Mucosa of rectum (tissue), 2 donors: ENCODE measurements around the gene FCER2.

ENCODE experiments used
- H3K27ac ChIP-seq, 2 donors: one replicate each; pipeline ENCODE4 v1.7.0; 2013; ENCODE audit warnings: inconsistent platforms in 2 of 2, low read depth in 2 of 2, low read length in 2 of 2
- H3K27me3 ChIP-seq, 2 donors: one replicate each; pipeline ENCODE4 v1.7.0; 2013; ENCODE audit warnings: low read length in 2 of 2; ENCODE audit not compliant: control insufficient read depth in 2 of 2, insufficient read depth in 2 of 2
- H3K36me3 ChIP-seq, 2 donors: one replicate each; pipeline ENCODE4 v1.7.0; 2013; ENCODE audit warnings: low read length in 2 of 2; ENCODE audit not compliant: control insufficient read depth in 2 of 2, insufficient read depth in 2 of 2
- H3K4me1 ChIP-seq, 2 donors: one replicate each; pipeline ENCODE4 v1.7.0; 2013; ENCODE audit warnings: low read length in 2 of 2, mild to moderate bottlenecking in 1 of 2; ENCODE audit not compliant: control insufficient read depth in 2 of 2, insufficient read depth in 2 of 2
- H3K4me3 ChIP-seq, 2 donors: one replicate each; pipeline ENCODE4 v1.7.0; 2013; ENCODE audit warnings: low read length in 2 of 2
- H3K9ac ChIP-seq, 2 donors: one replicate each; pipeline ENCODE4 v1.7.0; 2013; ENCODE audit warnings: low read length in 2 of 2, low read depth in 1 of 2, mild to moderate bottlenecking in 1 of 2
- H3K9me3 ChIP-seq, 2 donors: one replicate each; pipeline ENCODE4 v1.7.0; 2013; ENCODE audit warnings: low read length in 2 of 2; ENCODE audit not compliant: control insufficient read depth in 2 of 2
- donor health status: healthy.
- donor health status: Normal muscosa, but diverticular disease.

Gene FCER2

GRCh38 chr19:7701049-7701653 is 780 bp downstream of the FCER2 start:
- Histone ChIP-seq H3K4me3 (no peak overlapping the region), H3K9ac (no peak overlapping the region), H3K27ac (no peak overlapping the region), H3K4me1 (peaks cover 0 to 3% of the 10 kb centered on the region in 2 donors), H3K27me3 (no peaks in the 10 kb centered on the region), H3K36me3 (no peaks in the 10 kb centered on the region), H3K9me3 (no peaks in the 10 kb centered on the region)

- H3K27me3 ChIP-seq, result no peaks in the 10 kb centered on the region
- H3K4me1 ChIP-seq, result no peaks in the 10 kb centered on the region
- H3K9me3 ChIP-seq, result no peaks in the 10 kb centered on the region
- no peak overlapping the region for H3K27ac ChIP-seq
- H3K4me3 ChIP-seq, result no peak overlapping the region
- no peaks in the 10 kb centered on the region for H3K36me3 ChIP-seq
- no peak overlapping the region for H3K9ac ChIP-seq
These were observed 2.2 kb downstream of the FCER2 start for GRCh38 chr19:7699417-7700401.

- no peak overlapping the region for H3K27ac ChIP-seq
- H3K4me3 ChIP-seq, result no peak overlapping the region
- H3K27me3 ChIP-seq, result no peaks in the 10 kb centered on the region
- no peak overlapping the region for H3K9ac ChIP-seq
- H3K36me3 ChIP-seq, result no peaks in the 10 kb centered on the region
- no peaks in the 10 kb centered on the region for H3K4me1 ChIP-seq
- no peaks in the 10 kb centered on the region for H3K9me3 ChIP-seq
These were observed 2.9 kb downstream of the FCER2 start for GRCh38 chr19:7699003-7699402.

- Histone ChIP-seq H3K36me3 (no peaks in the 10 kb centered on the region), H3K27ac (no peak overlapping the region), H3K9me3 (no peaks in the 10 kb centered on the region), H3K9ac (no peak overlapping the region), H3K27me3 (no peaks in the 10 kb centered on the region), H3K4me3 (no peak overlapping the region), H3K4me1 (no peaks in the 10 kb centered on the region)
These were observed 3.3 kb downstream of the FCER2 start for GRCh38 chr19:7698583-7698982.

GRCh38 chr19:7697721-7698287 is 4.1 kb downstream of the FCER2 start:
- Histone ChIP-seq H3K27me3 (no peaks in the 10 kb centered on the region), H3K27ac (no peak overlapping the region), H3K36me3 (no peaks in the 10 kb centered on the region), H3K9me3 (no peaks in the 10 kb centered on the region), H3K4me3 (no peak overlapping the region), H3K9ac (no peak overlapping the region), H3K4me1 (no peaks in the 10 kb centered on the region)

GRCh38 chr19:7694499-7694898 is 7.4 kb downstream of the FCER2 start:
- no peaks in the 10 kb centered on the region for H3K36me3 ChIP-seq
- H3K27me3 ChIP-seq, result no peaks in the 10 kb centered on the region
- H3K9me3 ChIP-seq, result no peaks in the 10 kb centered on the region
- H3K4me3 ChIP-seq, result no peak overlapping the region
- no peak overlapping the region for H3K27ac ChIP-seq
- H3K9ac ChIP-seq, result no peak overlapping the region
- no peaks in the 10 kb centered on the region for H3K4me1 ChIP-seq

GRCh38 chr19:7692417-7693088 is 9.4 kb downstream of the FCER2 start:
- no peak overlapping the region for H3K9ac ChIP-seq
- H3K4me3 ChIP-seq, result no peak overlapping the region
- no peak overlapping the region for H3K27ac ChIP-seq
- no peaks in the 10 kb centered on the region for H3K4me1 ChIP-seq
- H3K36me3 ChIP-seq, result no peaks in the 10 kb centered on the region
- no peaks in the 10 kb centered on the region for H3K9me3 ChIP-seq
- no peaks in the 10 kb centered on the region for H3K27me3 ChIP-seq

GRCh38 chr19:7691497-7691896 is 10.4 kb downstream of the FCER2 start:
- H3K27ac ChIP-seq, result no peak overlapping the region
- H3K27me3 ChIP-seq, result no peaks in the 10 kb centered on the region
- no peaks in the 10 kb centered on the region for H3K9me3 ChIP-seq
- H3K4me3 ChIP-seq, result no peak overlapping the region
- H3K36me3 ChIP-seq, result no peaks in the 10 kb centered on the region
- no peaks in the 10 kb centered on the region for H3K4me1 ChIP-seq
- no peak overlapping the region for H3K9ac ChIP-seq

- Histone ChIP-seq H3K9me3 (no peaks in the 10 kb centered on the region), H3K36me3 (no peaks in the 10 kb centered on the region), H3K4me3 (no peak overlapping the region), H3K27me3 (no peaks in the 10 kb centered on the region), H3K27ac (no peak overlapping the region), H3K4me1 (no peaks in the 10 kb centered on the region), H3K9ac (no peak overlapping the region)
These were observed 11.1 kb downstream of the FCER2 start for GRCh38 chr19:7690779-7691258.

- H3K36me3 ChIP-seq, result no peaks in the 10 kb centered on the region
- no peak overlapping the region for H3K4me3 ChIP-seq
- H3K9ac ChIP-seq, result no peak overlapping the region
- H3K27ac ChIP-seq, result no peak overlapping the region
- no peaks in the 10 kb centered on the region for H3K9me3 ChIP-seq
- no peaks in the 10 kb centered on the region for H3K4me1 ChIP-seq
- no peaks in the 10 kb centered on the region for H3K27me3 ChIP-seq
These were observed 12.8 kb downstream of the FCER2 start for GRCh38 chr19:7689165-7689564.
